CD14-positive monocyte (primary cell): Measurements from ENCODE around the gene CFAP410. TPM values are rescaled to one million over a fixed set of nuclear protein-coding genes. Genes with fewer than 3 reads are reported as not detected.

Experiments
- DNase-seq, 3 donors: peaks; one replicate each; pipeline ENCODE4 v3.0.0-alpha.2; 2011 to 2022
- H2AFZ ChIP-seq: 2 replicates; pipeline ENCODE4 v1.6.0; 2012; ENCODE audit warnings: mild to moderate bottlenecking, low read depth, low read length, inconsistent platforms; ENCODE audit not compliant: insufficient read depth, poor library complexity, severe bottlenecking
- H3K27ac ChIP-seq, 2 donors: 1 replicate in 1 of 2; 2 replicates in 1 of 2; pipeline ENCODE4 v1.5.1; 2012 to 2013; ENCODE audit warnings: low read length in 2 of 2, control low read depth in 1 of 2, inconsistent platforms in 1 of 2, low read depth in 1 of 2, mild to moderate bottlenecking in 1 of 2
- H3K27me3 ChIP-seq, 2 donors: one replicate each; pipeline versions ENCODE4 v1.6.0 to v1.6.1; 2011 to 2013; ENCODE audit warnings: low read length in 2 of 2; ENCODE audit not compliant: control insufficient read depth in 2 of 2, insufficient read depth in 2 of 2
- H3K36me3 ChIP-seq, 2 donors: replicated peaks in 1 of 2; 1 replicate in 1 of 2; 2 replicates in 1 of 2; pipeline versions ENCODE4 v1.5.1 to v1.6.1; 2012 to 2013; ENCODE audit warnings: low read length in 2 of 2, control low read depth in 1 of 2, inconsistent platforms in 1 of 2, mild to moderate bottlenecking in 1 of 2; ENCODE audit not compliant: insufficient read depth in 2 of 2, control insufficient read depth in 1 of 2
- H3K4me1 ChIP-seq, 2 donors: 1 replicate in 1 of 2; 2 replicates in 1 of 2; pipeline versions ENCODE4 v1.5.1 to v1.6.1; 2012 to 2013; ENCODE audit warnings: low read length in 2 of 2, control low read depth in 1 of 2, inconsistent platforms in 1 of 2, mild to moderate bottlenecking in 1 of 2, moderate library complexity in 1 of 2; ENCODE audit not compliant: insufficient read depth in 2 of 2, control insufficient read depth in 1 of 2
- H3K4me2 ChIP-seq: replicated peaks from 2 replicates; pipeline ENCODE3; 2012; ENCODE audit warnings: low read length, moderate library complexity, mild to moderate bottlenecking; ENCODE audit not compliant: poor library complexity, severe bottlenecking; ENCODE audit errors: extremely low read depth
- H3K4me3 ChIP-seq, 3 experiments: fragments of 200-600 bp in 1 of 3; sonication (generic) in 1 of 3; replicated peaks in 1 of 3; 1 replicate in 2 of 3; 2 replicates in 1 of 3; pipeline ENCODE4 v1.5.1; 2011 to 2013; ENCODE audit warnings: low read length in 3 of 3, mild to moderate bottlenecking in 3 of 3, control low read depth in 2 of 3, low read depth in 2 of 3, inconsistent platforms in 1 of 3, moderate library complexity in 1 of 3
- H3K79me2 ChIP-seq: 2 replicates; pipeline ENCODE4 v1.6.0; 2012; ENCODE audit warnings: mild to moderate bottlenecking, control low read depth, inconsistent platforms, low read length, moderate library complexity; ENCODE audit not compliant: insufficient read depth
- H3K9ac ChIP-seq: 2 replicates; pipeline ENCODE4 v1.6.0; 2017; ENCODE audit warnings: low read length, mild to moderate bottlenecking; ENCODE audit not compliant: insufficient read depth, poor library complexity, severe bottlenecking
- H3K9me3 ChIP-seq, 2 donors: replicated peaks in 1 of 2; 1 replicate in 1 of 2; 2 replicates in 1 of 2; pipeline versions ENCODE4 v1.5.1 to v1.6.1; 2012 to 2013; ENCODE audit warnings: low read length in 2 of 2, control low read depth in 1 of 2; ENCODE audit not compliant: control insufficient read depth in 1 of 2, insufficient read depth in 1 of 2
- H4K20me1 ChIP-seq: 2 replicates; pipeline ENCODE4 v1.6.0; 2012; ENCODE audit warnings: mild to moderate bottlenecking, low read length, control low read depth, moderate library complexity; ENCODE audit not compliant: insufficient read depth
- H3K27ac Mint-ChIP-seq, 7 donors: one replicate each; pipeline ENCODE4 v1.8.0; 2020; ENCODE audit warnings: mild to moderate bottlenecking in 7 of 7, mixed read lengths in 7 of 7, moderate library complexity in 6 of 7, inconsistent platforms in 2 of 7
- H3K27me3 Mint-ChIP-seq, 3 donors: one replicate each; pipeline ENCODE4 v1.8.0; 2021 to 2022; ENCODE audit warnings: low read depth in 3 of 3, mild to moderate bottlenecking in 3 of 3, mixed read lengths in 3 of 3, moderate library complexity in 3 of 3, inconsistent platforms in 1 of 3
- H3K36me3 Mint-ChIP-seq, 2 donors: one replicate each; pipeline ENCODE4 v1.8.0; 2020; ENCODE audit warnings: mixed read lengths in 2 of 2, inconsistent platforms in 1 of 2, mild to moderate bottlenecking in 1 of 2
- H3K4me1 Mint-ChIP-seq: one replicate; pipeline ENCODE4 v1.8.0; 2020; ENCODE audit warnings: mild to moderate bottlenecking, mixed read lengths
- H3K4me3 Mint-ChIP-seq, 2 donors: one replicate each; pipeline ENCODE4 v1.8.0; 2020; ENCODE audit warnings: mild to moderate bottlenecking in 2 of 2, mixed read lengths in 2 of 2, moderate library complexity in 1 of 2
- H3K9me3 Mint-ChIP-seq, 7 donors: one replicate each; pipeline ENCODE4 v1.8.0; 2020 to 2022; ENCODE audit warnings: mixed read lengths in 7 of 7, mild to moderate bottlenecking in 6 of 7, moderate library complexity in 6 of 7, inconsistent platforms in 2 of 7
- WGBS: methylation state at CpG from one replicate; pipeline ENCODE4 v1.1.5; 2013; ENCODE audit warnings: missing lambda C conversion rate; ENCODE audit not compliant: insufficient coverage; 5-methylcytosine and 5-hydroxymethylcytosine counted together
- intact Hi-C, 2 donors: fragments of 100-400 bp; cut with micrococcal nuclease; formaldehyde crosslinking; loops; one replicate each; pipeline versions ENCODE4 v1.15.0 to v1.15.1; 2023
- polyA plus RNA-seq, 3 donors: library from polyadenylated mRNA; depleted of rRNA in 1 of 3; unstranded in 2 of 3; stranded (reverse) in 1 of 3; fragments of 300-500 nt in 2 of 3; fragments of >200 nt in 1 of 3; fragmentation: Illumina TruSeq in 2 of 3; gene quantifications; 1 replicate in 2 of 3; 2 replicates in 1 of 3; pipeline ENCODE4 v1.2.3, GENCODE V29; 2012 to 2021
- TF ChIP-seq, protein P1 (sequence below): fragments of 200-600 bp; IDR thresholded peaks from one replicate; pipeline ENCODE4 v1.8.0; 2022; ENCODE audit warnings: antibody characterized with exemption, mild to moderate bottlenecking

CFAP410 gene
- polyA plus RNA-seq, 3 donors, result 14.8 to 23.5 (median 17.3) TPM

GRCh38 chr21:44312089-44312488 lies 27.1 kb downstream of the CFAP410 start:
- Histone ChIP-seq H3K9me3 (no peaks in the 10 kb centered on the region), H3K4me2 (no peak overlapping the region), H3K36me3 (peaks cover 86 to 95% of the 10 kb centered on the region in 2 donors), H3K79me2 (peaks cover 5% of the 10 kb centered on the region), H3K27ac (no peak overlapping the region), H3K4me3 (no peak overlapping the region), H3K27me3 (no peaks in the 10 kb centered on the region), H3K4me1 (no peaks in the 10 kb centered on the region), H2AFZ (no peak overlapping the region), H3K9ac (no peak overlapping the region), H4K20me1 (peaks cover 74% of the 10 kb centered on the region)
- peaks cover 49 to 79% of the 10 kb centered on the region in 2 donors for H3K36me3 Mint-ChIP-seq
- TF ChIP-seq, protein P1, sequence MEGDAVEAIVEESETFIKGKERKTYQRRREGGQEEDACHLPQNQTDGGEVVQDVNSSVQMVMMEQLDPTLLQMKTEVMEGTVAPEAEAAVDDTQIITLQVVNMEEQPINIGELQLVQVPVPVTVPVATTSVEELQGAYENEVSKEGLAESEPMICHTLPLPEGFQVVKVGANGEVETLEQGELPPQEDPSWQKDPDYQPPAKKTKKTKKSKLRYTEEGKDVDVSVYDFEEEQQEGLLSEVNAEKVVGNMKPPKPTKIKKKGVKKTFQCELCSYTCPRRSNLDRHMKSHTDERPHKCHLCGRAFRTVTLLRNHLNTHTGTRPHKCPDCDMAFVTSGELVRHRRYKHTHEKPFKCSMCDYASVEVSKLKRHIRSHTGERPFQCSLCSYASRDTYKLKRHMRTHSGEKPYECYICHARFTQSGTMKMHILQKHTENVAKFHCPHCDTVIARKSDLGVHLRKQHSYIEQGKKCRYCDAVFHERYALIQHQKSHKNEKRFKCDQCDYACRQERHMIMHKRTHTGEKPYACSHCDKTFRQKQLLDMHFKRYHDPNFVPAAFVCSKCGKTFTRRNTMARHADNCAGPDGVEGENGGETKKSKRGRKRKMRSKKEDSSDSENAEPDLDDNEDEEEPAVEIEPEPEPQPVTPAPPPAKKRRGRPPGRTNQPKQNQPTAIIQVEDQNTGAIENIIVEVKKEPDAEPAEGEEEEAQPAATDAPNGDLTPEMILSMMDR, result no peak
- WGBS, result over 99% methylated on average over 22 of the region's 22 CpGs
- H3K4me1 Mint-ChIP-seq, result no peaks in the 10 kb centered on the region
- H3K27me3 Mint-ChIP-seq, result peaks cover 0 to 2% (median 0%) of the 10 kb centered on the region in 3 donors
- H3K27ac Mint-ChIP-seq, result peak overlapping the region in 1 of 7 donors; percentile 55
- H3K9me3 Mint-ChIP-seq, result no peaks in the 10 kb centered on the region
- intact Hi-C loops, result no loop called here
- no peak overlapping the region for H3K4me3 Mint-ChIP-seq
- DNase-seq, result no peak

GRCh38 chr21:44310628-44311507 lies 28.3 kb downstream of the CFAP410 start:
- no peak for DNase-seq
- Histone ChIP-seq H3K9ac (no peak overlapping the region), H3K4me3 (no peak overlapping the region), H3K9me3 (no peaks in the 10 kb centered on the region), H3K27ac (no peak overlapping the region), H3K79me2 (peaks cover 15% of the 10 kb centered on the region), H3K4me1 (no peaks in the 10 kb centered on the region), H3K36me3 (peaks cover 85 to 90% of the 10 kb centered on the region in 2 donors), H4K20me1 (peaks cover 82% of the 10 kb centered on the region), H3K27me3 (no peaks in the 10 kb centered on the region), H3K4me2 (no peak overlapping the region), H2AFZ (no peak overlapping the region)
- H3K4me1 Mint-ChIP-seq, result no peaks in the 10 kb centered on the region
- H3K27ac Mint-ChIP-seq, result no peak overlapping the region
- peaks cover 48 to 74% of the 10 kb centered on the region in 2 donors for H3K36me3 Mint-ChIP-seq
- 98% methylated on average over 20 of the region's 28 CpGs for WGBS
- intact Hi-C loops, result no loop called here
- no peak overlapping the region for H3K4me3 Mint-ChIP-seq
- TF ChIP-seq, protein P1, result no peak
- no peaks in the 10 kb centered on the region for H3K9me3 Mint-ChIP-seq
- peaks cover 0 to 2% (median 0%) of the 10 kb centered on the region in 3 donors for H3K27me3 Mint-ChIP-seq
